Fibroblast of gingiva (primary cell): Measurements from ENCODE around the gene SRCIN1.

Experiments used
- DNase-seq: peaks from one replicate; pipeline ENCODE4 v3.0.0-alpha.2; 2011; ENCODE audit warnings: low read depth

SRCIN1 gene

DNA sequence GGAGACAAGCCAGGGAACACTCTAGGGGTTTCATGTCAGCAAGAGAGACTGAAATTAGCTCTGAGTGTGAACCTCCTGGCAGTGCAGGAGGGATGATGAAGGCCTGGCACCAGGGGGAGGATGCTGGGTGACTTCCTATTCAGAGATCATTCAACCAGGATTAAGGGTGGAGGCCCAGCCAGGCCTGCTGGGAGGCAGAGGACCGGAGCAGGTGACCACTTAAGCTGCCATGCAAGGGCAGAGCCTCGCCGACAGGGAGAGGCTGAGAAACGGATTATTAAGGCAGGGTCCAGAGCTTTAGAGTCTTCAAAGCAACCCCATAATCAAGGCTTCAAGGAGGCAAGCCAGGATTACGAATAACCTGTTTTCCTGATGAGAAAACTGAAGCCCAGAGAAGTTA, 10.6 kb upstream of the SRCIN1 start:
- no peak for DNase-seq

DNA sequence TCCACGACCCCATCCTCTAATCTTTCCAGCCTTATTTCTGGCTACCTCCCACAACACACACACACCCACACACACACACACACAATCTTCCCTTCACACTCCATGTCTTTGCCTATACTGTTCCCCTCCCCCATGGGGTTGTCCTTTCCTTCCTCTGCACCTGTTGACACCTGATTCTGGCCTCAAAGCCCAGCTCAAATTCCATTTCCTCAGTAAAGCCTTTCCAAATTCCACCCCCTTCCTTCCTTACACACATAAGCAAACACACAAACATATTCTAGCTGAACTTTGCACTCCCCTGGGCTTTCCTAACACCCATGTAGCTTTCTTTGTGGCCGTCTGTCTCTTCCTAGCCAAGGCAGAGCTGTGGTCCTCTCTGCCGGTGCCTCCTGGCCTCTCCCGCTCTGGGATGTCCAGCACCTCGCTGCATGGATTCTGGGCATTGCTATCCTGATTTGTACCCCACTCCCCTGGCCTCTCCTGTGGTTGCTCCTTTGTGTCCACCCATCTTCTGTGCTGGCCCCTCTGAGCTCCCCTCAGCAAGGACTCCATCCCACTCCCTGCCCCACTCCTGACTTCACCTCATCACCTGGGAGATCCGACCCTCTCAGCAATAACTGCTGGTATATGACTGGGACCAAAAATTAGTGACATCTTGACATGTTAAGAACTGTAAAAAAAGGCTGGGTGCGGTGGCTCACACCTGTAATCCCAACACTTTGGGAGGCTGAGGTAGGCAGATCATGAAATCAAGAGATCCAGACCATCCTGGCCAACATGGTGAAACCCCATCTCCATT, 8.4 kb upstream of the SRCIN1 start:
- DNase-seq: no peak

DNA sequence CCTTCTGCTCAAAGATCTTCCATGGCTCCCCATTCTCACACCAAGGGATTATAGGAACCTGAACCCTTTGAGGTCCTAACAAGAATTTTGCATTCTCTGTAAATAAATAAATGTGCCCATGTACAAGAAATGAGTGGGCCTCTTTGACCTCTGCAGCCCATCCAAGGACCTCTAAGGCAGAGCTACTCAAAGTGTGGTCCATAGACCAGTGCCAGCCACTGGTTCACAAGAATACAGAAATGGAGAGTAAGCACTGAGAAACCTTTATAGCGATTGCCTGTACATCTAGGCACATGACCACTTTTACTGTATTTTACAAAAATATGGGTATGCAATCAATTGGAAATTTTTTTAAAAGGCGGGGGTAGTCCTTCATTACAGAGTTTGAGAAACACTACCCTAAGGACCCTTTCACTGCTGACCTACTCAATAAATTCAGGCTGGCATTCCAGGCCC, 7.8 kb upstream of the SRCIN1 start:
- no peak for DNase-seq

DNA sequence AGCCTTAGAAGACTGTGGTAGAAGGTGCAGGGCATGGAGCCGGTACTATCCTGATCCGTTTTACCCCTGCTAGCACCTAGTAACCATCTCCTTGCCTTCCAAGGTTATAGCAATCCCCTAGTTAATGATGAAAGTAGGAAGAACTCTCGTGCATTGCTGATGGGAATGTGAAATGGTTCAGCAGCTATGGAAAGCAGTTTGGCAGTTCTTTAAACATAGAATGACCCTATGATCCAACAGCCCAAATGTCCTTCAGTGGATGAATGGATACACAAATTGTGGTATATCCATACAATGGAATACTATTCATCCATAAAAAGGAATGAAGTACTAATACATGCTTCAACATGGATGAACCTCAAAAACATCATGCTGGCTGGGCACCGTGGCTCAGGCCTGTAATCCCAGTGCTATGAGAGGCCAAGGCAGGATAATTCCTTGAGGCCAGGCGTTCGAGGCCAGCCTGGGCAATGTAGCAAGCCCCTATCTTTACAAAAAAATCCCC, 6.2 kb upstream of the SRCIN1 start:
- DNase-seq: no peak

- no peak for DNase-seq
Observed at GRCh38 chr17:38611070-38611786, 5.5 kb upstream of the SRCIN1 start.

GRCh38 chr17:38609280-38610031, 3.7 kb upstream of the SRCIN1 start:
- DNase-seq: no peak

DNA sequence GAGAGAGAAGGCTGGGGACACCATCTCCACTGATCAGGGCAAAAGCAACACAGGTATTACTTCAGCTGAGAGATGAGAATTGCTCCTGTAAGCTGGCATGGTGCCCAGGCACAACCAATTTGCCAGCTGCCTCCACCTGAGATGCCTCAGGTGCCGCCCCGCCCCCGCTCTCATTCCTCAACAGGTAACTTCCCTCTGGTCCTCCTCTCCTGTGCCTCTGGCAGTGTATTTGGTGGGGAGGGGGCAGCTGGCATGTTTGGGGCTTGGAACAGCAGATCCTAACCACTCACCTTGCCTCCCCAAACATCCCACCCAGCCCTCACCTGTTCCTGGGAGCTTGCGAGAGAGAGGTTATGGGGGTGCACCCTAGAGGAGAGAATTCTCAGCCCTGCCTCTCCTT, 2.9 kb upstream of the SRCIN1 start:
- DNase-seq: no peak

DNA sequence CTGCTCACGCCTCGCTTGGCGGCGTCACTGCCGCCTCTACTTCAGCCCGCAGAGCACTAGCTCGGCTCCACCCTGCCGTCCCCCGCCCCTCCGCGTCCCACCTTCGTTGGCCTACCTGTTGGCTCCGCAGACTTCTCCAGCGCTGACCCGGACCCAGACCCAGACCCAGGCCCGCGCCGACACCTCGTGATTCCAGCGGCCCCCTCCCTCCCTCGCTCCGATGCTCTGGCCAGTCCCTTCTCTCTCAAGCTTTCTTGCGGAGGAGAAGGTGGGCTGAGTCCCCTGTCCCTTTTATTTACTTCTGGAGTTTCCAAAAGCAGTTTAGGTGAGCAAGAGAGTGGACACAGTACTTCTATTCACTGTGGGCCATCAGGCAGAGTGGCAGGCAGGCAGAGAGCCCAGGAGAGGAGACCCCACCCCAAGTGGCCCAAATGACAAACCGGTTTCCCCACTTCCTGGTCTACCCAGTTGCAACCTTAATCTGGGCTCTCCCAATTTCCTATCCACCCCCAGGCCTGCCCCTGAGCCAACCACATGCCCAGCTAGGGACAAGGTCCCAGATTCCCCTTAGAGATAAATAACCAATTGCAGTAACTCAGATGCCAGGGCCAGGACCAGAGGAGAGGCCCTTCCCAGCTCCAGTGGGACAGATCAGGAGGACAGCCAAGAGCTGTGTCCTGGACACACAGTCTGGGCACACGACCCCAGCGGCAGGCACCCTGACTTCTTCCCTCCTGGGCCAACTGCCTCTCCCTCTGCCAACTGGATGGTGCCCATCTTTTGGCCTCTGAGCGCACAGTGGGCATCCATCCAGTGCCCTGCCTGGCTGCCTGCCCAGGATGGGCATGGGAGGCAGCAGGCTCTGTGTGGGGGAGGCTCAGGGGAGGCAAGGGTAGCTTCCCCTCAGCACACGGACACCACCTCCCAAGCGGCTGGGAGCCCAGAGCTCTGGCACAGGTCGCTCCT, 1.2 kb upstream of the SRCIN1 start:
- DNase-seq: no peak

DNA sequence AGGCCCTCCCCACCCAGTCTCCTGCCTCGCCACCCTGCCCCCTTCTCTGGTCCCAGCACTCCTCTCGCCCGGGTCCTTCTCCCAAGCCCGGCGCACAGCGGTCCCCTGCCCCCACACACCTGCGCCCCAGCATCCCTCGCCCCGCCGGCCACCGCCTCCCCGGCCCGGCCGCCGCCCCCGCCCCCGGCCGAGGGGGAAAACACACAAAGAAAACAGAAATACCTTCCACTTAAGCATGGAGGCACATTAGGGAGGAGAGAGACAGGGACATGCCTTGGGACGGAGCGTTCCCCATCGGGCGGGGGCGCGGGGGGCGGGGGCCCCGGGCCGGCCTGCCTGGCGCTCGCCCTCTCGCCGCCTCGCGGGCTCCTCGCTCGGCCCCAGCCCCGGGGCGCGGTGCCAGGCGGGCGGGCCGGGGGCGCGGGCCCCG, 326 bp downstream of the SRCIN1 start:
- DNase-seq: no peak

- DNase-seq: no peak
Observed at GRCh38 chr17:38604479-38605403, 1.0 kb downstream of the SRCIN1 start.

GRCh38 chr17:38603786-38604478, 1.8 kb downstream of the SRCIN1 start:
- no peak for DNase-seq

- DNase-seq: no peak
Observed at GRCh38 chr17:38602956-38603785, 2.6 kb downstream of the SRCIN1 start.

DNA sequence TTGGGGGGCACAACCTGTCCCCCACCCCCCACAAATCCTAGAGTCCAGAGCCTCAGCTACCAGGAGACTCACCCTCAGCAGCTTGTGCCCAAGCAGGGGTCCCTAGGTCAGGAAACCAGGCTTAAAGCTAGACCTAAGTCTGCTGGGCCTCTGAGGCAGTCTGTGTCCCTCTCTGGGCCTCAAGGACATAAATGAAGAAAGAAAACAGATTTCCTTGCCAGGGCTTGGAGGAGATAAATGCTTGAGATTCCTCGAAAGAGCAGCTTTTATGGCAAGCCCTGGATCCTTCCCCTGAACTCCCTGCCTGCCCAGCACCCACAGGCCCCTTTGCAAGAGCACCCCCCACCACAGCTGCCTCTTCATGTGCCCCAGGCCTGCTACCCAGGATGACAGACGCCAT, 3.3 kb downstream of the SRCIN1 start:
- DNase-seq: no peak

DNA sequence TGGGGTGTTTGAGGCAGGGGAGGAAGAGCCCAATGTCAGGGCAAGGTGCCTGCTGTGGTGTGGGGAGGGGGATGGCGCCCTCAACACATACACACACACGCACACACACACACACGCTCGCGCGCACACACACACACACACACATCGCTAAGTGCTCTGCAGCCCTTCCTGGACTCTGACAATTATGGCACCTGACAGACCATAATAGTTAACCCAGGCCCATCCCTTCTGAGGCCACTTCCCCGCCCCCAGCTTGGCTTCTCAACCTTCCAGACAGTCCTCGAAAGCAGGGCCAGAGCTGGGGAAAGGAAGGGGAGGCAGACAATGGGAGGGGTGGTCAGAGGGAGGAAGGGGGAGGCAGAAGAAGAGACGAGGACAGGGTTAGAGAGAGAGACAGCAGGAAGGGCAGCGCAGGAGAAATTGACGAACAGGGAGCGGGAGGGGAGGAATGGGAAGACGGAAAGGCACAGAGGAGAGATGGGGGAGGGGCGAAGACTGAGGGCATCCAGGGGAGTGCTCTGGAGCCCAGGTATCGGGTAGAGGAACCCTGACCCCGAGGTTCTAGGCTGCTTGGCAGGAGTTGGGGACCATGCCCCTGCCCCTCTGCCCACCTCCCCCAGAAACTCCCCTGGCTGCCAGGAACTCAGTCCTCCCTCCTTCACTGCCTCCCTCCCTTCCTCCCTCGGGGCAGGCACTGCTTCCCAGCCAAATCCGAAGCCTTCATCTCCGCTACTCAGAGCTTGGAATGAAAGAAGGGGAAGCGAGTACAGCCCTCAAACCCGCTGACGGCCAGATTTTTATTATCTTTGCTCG, 4.0 kb downstream of the SRCIN1 start:
- DNase-seq: no peak

DNA sequence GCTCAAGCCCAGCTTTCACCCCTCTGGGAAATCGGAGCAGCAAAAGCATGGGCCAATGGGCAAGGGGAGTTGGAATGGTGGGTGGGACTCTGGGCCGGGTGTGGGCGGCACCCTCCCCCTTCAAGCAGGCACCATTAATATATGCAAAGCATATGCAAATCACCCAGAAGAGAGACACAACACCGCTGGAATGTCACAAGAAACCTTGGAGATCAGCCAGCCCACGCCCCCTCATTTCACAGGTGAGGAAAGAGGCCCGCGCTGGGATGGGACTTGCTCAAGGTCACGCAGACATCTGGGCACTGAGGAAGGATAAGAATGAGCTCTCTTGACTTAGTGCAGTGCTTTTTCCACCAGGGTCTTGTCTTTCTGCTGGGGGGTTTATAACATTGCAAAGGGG, 4.8 kb downstream of the SRCIN1 start:
- no peak for DNase-seq

- DNase-seq: no peak
Observed at GRCh38 chr17:38600416-38600815, 5.3 kb downstream of the SRCIN1 start.

GRCh38 chr17:38599398-38599856, 6.3 kb downstream of the SRCIN1 start:
- no peak for DNase-seq

- DNase-seq: no peak
Observed at GRCh38 chr17:38598995-38599394, 6.8 kb downstream of the SRCIN1 start.
